ENCODE measurements around the gene CLK4. TPM values are rescaled to one million over a fixed set of nuclear protein-coding genes. Genes with fewer than 3 reads are reported as not detected.

The CLK4 gene
- total and polyA plus RNA-seq, 2 of the 8 experiments (the other 6 are each of a cell fraction or from before 2014, with no cell fraction given) = 8.1 to 12.6 TPM

DNA sequence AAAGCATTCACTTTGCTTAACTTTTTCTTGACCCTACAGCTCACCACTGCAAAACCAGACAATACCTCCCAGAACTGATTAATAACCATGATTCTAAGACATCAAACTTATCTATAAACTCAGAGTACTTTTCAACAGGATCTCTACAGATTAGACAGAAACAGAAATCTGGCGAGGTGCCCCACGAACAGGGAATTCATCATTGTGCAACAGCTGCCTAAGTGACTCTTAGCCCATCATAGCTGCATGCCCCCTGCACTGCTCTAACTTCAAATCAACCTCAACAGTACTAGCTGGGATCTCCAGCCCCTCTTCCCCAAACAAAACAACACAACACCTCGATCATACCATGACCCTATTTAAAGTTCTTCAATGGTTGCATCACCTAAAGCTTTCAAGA is 20.6 kb downstream of the CLK4 start:
- DNase-seq (ENCODE audit: low read depth in 1 of 2, low spot score in 2 of 2) = no peak
- Histone ChIP-seq H3K4ac (replicated peaks; ENCODE audit: insufficient read length, low read depth, low read length) (no peak overlapping the region), H2AK5ac (ENCODE audit: low read depth, low read length) (no peak overlapping the region), H3K79me2 (ENCODE audit: control insufficient read depth in 1 of 2, insufficient read depth in 2 of 2, low read length in 2 of 2) (no peaks in the 10 kb centered on the region), H3K23ac (ENCODE audit: insufficient read length) (no peak overlapping the region), H3K4me3 (ENCODE audit: extremely low read depth in 1 of 4, insufficient read depth in 2 of 4, low read depth in 3 of 4, low read length in 4 of 4) (no peak overlapping the region), H3K9me3 (ENCODE audit: insufficient read depth in 2 of 2, low read depth in 1 of 2, low read length in 1 of 2) (peaks cover 3 to 6% of the 10 kb centered on the region in 2 experiments; a peak in 3 of 4 replicates), H3K4me1 (replicated peaks in 1 of 4; ENCODE audit: control insufficient read depth in 3 of 4, insufficient read depth in 4 of 4, low read length in 3 of 4) (no peaks in the 10 kb centered on the region), H3K27ac (ENCODE audit: low read depth, low read length) (no peak overlapping the region), H3K79me1 (ENCODE audit: low read depth, low read length) (no peaks in the 10 kb centered on the region), H4K20me1 (replicated peaks in 1 of 2; ENCODE audit: control insufficient read depth in 1 of 2, insufficient read depth in 2 of 2, low read length in 2 of 2) (no peaks in the 10 kb centered on the region), H2BK12ac (ENCODE audit: low read depth, low read length) (no peak overlapping the region), H2BK5ac (ENCODE audit: low read depth, low read length) (no peak overlapping the region), H3K14ac (ENCODE audit: insufficient read length) (no peak overlapping the region), H3K4me2 (ENCODE audit: insufficient read depth in 1 of 2, low read depth in 2 of 2, low read length in 2 of 2) (no peak overlapping the region), H2BK120ac (replicated peaks; ENCODE audit: low read depth, low read length) (no peak overlapping the region), H3K9ac (replicated peaks in 1 of 4; ENCODE audit: extremely low read depth in 1 of 4, low read depth in 3 of 4, low read length in 3 of 4) (no peak overlapping the region), H4K5ac (ENCODE audit: insufficient read length, low read depth, low read length) (no peak overlapping the region), H4K91ac (replicated peaks; ENCODE audit: insufficient read length, low read length) (no peak overlapping the region), H3K23me2 (ENCODE audit: low read depth, low read length) (no peaks in the 10 kb centered on the region), H4K8ac (ENCODE audit: extremely low read depth, insufficient read depth, low read length) (no peak overlapping the region), H3K18ac (ENCODE audit: extremely low read depth, low read length) (no peak overlapping the region), H2BK15ac (ENCODE audit: low read length) (no peak overlapping the region), H2BK20ac (ENCODE audit: low read length) (no peak overlapping the region), H3K56ac (replicated peaks; ENCODE audit: insufficient read length, low read depth, low read length) (no peak overlapping the region), H3K36me3 (ENCODE audit: control insufficient read depth in 2 of 4, insufficient read depth in 4 of 4, low read length in 3 of 4) (peaks cover 9 to 61% (median 34%) of the 10 kb centered on the region in 4 experiments), H2AFZ (ENCODE audit: low read length) (no peak overlapping the region), H3K27me3 (replicated peaks in 1 of 4; ENCODE audit: control insufficient read depth in 3 of 4, extremely low read depth in 1 of 4, insufficient read depth in 3 of 4, low read length in 3 of 4) (no peaks in the 10 kb centered on the region)
- FAIRE-seq = no peak
- 90% methylated on average over 3 of the region's 3 CpGs; no CpG with 5 or more reads in 1 of the 2 experiments for WGBS, 2 experiments (ENCODE audit: extremely low coverage in 1 of 2, insufficient coverage in 1 of 2, insufficient read length in 1 of 2, insufficient replicate concordance in 2 of 2, low coverage in 1 of 2, low lambda C conversion rate in 2 of 2, missing lambda C conversion rate in 1 of 2)
- ChIA-PET POLR2A (ENCODE audit: partially characterized antibody) (interaction anchor here (1.2 to 1.5 kb wide), 3 partner anchors 10 to 19 kb away, joined by 3 to 6 read pairs (median 3); no protein-coding TSS in a partner anchor), CTCF (ENCODE audit: partially characterized antibody) (interaction anchor here (0.7 to 1.6 kb wide), 5 partner anchors 16 to 636 kb away, joined by 3 to 4 read pairs (median 3); partner anchors contain the start of gene COL23A1)
- no peak for TF ChIP-seq RAD21 (IDR thresholded peaks at IDR 0.05 in 1 of 2, conservative IDR thresholded peaks at IDR 0.05 in 1 of 2; ENCODE audit: low read depth in 2 of 2, low read length in 2 of 2)
- TF ChIP-seq GABPA (IDR thresholded peaks at IDR 0.05; ENCODE audit: borderline replicate concordance, insufficient read depth, low read length) = no peak
- TF ChIP-seq BACH1 (IDR thresholded peaks at IDR 0.05; ENCODE audit: low read length) = no peak
- TF ChIP-seq, protein P1, sequence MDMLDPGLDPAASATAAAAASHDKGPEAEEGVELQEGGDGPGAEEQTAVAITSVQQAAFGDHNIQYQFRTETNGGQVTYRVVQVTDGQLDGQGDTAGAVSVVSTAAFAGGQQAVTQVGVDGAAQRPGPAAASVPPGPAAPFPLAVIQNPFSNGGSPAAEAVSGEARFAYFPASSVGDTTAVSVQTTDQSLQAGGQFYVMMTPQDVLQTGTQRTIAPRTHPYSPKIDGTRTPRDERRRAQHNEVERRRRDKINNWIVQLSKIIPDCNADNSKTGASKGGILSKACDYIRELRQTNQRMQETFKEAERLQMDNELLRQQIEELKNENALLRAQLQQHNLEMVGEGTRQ (IDR thresholded peaks at IDR 0.05; ENCODE audit: low read length) = no peak
- TF ChIP-seq, protein P2, sequence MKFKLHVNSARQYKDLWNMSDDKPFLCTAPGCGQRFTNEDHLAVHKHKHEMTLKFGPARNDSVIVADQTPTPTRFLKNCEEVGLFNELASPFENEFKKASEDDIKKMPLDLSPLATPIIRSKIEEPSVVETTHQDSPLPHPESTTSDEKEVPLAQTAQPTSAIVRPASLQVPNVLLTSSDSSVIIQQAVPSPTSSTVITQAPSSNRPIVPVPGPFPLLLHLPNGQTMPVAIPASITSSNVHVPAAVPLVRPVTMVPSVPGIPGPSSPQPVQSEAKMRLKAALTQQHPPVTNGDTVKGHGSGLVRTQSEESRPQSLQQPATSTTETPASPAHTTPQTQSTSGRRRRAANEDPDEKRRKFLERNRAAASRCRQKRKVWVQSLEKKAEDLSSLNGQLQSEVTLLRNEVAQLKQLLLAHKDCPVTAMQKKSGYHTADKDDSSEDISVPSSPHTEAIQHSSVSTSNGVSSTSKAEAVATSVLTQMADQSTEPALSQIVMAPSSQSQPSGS (IDR thresholded peaks at IDR 0.05; ENCODE audit: low read length) = no peak
- no peak for TF ChIP-seq CEBPB (IDR thresholded peaks at IDR 0.05; ENCODE audit: low read depth, low read length)
- no peak for TF ChIP-seq CTBP2 (IDR thresholded peaks at IDR 0.05; ENCODE audit: borderline replicate concordance, insufficient read depth, insufficient read length, low read length)
- no peak for TF ChIP-seq RFX5 (IDR thresholded peaks at IDR 0.05; ENCODE audit: borderline replicate concordance, low read depth, low read length)
- no peak for TF ChIP-seq HDAC6 (IDR thresholded peaks at IDR 0.05; ENCODE audit: low read depth, low read length)
- no peak for TF ChIP-seq RNF2 (IDR thresholded peaks at IDR 0.05; ENCODE audit: borderline replicate concordance, low read depth, low read length, missing control alignments, poor library complexity, severe bottlenecking)

Data from H1 (cell line).